Mesothelial cell of epicardium (in vitro differentiated cells): ENCODE measurements around the gene CCDC148. TPM values are rescaled to one million over a fixed set of nuclear protein-coding genes. Genes with fewer than 3 reads are reported as not detected.

ENCODE experiments used
- DNase-seq, 2 experiments: peaks; one replicate each; pipeline ENCODE4 v3.0.0; 2021; ENCODE audit warnings: low spot score in 2 of 2; ENCODE audit not compliant: unreplicated experiment in 2 of 2
- H3K27ac Mint-ChIP-seq: 2 replicates; pipeline ENCODE4 v1.8.0; 2021; ENCODE audit warnings: mixed read lengths
- H3K27me3 Mint-ChIP-seq: 2 replicates; pipeline ENCODE4 v1.8.0; 2021; ENCODE audit warnings: low read depth, mixed read lengths
- H3K36me3 Mint-ChIP-seq: 2 replicates; pipeline ENCODE4 v1.8.0; 2021; ENCODE audit warnings: mixed read lengths
- H3K4me1 Mint-ChIP-seq: 2 replicates; pipeline ENCODE4 v1.8.0; 2021; ENCODE audit warnings: mixed read lengths
- H3K4me3 Mint-ChIP-seq: 2 replicates; pipeline ENCODE4 v1.8.0; 2021; ENCODE audit warnings: mild to moderate bottlenecking, moderate library complexity, mixed read lengths
- H3K9me3 Mint-ChIP-seq: 2 replicates; pipeline ENCODE4 v1.8.0; 2021; ENCODE audit warnings: mixed read lengths
- total RNA-seq: library from RNA; stranded (reverse); gene quantifications from 3 replicates; pipeline ENCODE4 v1.2.1, GENCODE V29; 2021
- TF ChIP-seq, protein P1 (sequence below): fragments of 200-600 bp; sonication (generic); IDR thresholded peaks from one replicate; pipeline ENCODE4 v1.5.0; 2021; ENCODE audit warnings: antibody characterized with exemption; ENCODE audit not compliant: unreplicated experiment

Gene CCDC148
- total RNA-seq, 1 donor from 2014 or later = 3.1 TPM

DNA sequence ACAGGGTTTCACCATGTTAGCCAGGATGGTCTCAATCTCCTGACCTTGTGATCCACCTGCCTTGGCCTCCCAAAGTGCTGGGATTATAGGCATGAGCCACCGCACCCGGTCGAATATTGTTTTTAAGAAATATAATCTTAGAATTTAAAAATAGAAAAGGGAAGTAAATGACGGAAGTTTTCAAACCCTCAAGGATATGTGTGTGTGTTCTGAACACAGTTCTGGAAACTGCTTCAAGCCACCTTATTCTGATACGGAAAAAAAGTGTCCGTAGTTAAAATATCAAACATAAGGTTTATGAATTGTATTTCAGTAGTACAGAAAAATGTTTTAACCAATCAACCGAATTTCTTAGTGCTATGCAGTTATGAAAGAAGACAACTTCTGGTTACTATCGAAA lies 239.0 kb downstream of the CCDC148 start:
- Mint-ChIP-seq H3K4me3 (no peak overlapping the region), H3K4me1 (peaks cover 11% of the 10 kb centered on the region), H3K36me3 (peaks cover 2% of the 10 kb centered on the region), H3K27ac (no peak overlapping the region), H3K9me3 (peaks cover 15% of the 10 kb centered on the region), H3K27me3 (no peaks in the 10 kb centered on the region)
- TF ChIP-seq, protein P1, sequence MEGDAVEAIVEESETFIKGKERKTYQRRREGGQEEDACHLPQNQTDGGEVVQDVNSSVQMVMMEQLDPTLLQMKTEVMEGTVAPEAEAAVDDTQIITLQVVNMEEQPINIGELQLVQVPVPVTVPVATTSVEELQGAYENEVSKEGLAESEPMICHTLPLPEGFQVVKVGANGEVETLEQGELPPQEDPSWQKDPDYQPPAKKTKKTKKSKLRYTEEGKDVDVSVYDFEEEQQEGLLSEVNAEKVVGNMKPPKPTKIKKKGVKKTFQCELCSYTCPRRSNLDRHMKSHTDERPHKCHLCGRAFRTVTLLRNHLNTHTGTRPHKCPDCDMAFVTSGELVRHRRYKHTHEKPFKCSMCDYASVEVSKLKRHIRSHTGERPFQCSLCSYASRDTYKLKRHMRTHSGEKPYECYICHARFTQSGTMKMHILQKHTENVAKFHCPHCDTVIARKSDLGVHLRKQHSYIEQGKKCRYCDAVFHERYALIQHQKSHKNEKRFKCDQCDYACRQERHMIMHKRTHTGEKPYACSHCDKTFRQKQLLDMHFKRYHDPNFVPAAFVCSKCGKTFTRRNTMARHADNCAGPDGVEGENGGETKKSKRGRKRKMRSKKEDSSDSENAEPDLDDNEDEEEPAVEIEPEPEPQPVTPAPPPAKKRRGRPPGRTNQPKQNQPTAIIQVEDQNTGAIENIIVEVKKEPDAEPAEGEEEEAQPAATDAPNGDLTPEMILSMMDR = no peak
- DNase-seq = no peak

DNA sequence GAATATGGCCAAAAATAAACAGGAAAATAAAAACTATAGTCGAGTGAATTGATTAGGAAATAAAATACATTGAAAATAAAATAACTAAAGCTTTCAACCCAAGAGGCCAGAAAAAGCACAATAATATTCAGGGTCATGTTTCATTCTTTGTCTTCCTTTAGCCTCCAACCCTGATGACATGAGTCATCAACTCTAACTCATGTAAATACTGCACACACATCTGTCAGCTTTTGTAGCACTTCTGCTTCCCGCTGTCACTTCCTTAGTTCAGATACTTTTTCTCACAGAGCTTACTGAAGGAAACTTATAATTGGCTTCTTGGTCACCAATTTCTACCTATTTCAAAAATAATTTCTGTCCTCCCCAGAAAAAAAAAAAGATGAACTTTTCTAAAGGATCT lies 242.1 kb downstream of the CCDC148 start:
- Mint-ChIP-seq H3K27me3 (no peaks in the 10 kb centered on the region), H3K9me3 (peaks cover 13% of the 10 kb centered on the region), H3K27ac (no peak overlapping the region), H3K4me3 (no peak overlapping the region), H3K36me3 (no peaks in the 10 kb centered on the region), H3K4me1 (peaks cover 3% of the 10 kb centered on the region)
- TF ChIP-seq, protein P1 = no peak
- DNase-seq = no peak

DNA sequence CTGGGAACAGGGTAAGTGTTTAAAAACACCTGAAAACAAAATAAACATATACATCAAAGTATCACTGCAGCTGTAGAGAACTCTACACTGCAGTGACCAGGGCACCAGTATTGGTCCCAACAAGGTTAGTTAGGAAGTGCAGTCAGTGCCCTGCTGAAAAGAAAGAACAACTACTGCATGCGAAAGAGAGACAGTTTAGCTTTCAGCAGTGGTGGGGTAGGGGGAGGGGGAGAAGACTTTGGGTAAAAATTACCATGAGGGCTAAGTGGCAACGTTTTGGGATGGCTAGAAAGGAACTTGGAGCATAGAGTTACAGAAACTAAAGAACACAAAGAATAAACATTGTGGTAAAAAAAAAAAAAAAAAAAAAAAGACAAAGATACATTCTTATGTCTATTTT lies 242.8 kb downstream of the CCDC148 start:
- Mint-ChIP-seq H3K36me3 (no peaks in the 10 kb centered on the region), H3K4me1 (peaks cover 3% of the 10 kb centered on the region), H3K27me3 (no peaks in the 10 kb centered on the region), H3K27ac (no peak overlapping the region), H3K9me3 (peaks cover 7% of the 10 kb centered on the region), H3K4me3 (no peak overlapping the region)
- no peak for DNase-seq
- TF ChIP-seq, protein P1 = no peak

DNA sequence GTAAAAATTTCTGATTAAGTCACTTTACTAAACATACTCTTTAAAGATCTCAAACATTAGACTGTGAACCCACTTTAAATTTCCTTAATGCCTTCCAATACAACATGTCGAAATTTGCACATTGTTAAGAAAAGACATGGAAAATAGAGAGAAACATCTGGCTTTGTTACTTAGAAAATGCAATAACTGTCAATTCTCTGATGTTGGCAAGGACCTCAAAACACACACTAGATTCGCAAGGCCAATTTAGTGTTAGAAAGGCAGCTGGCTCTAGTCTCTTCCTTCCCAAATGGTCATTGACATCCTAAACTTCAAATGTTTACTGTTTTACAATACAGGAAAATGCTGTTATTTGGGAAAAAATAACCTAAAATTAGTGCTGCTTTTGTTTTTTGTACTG lies 244.3 kb downstream of the CCDC148 start:
- H3K36me3 Mint-ChIP-seq = no peaks in the 10 kb centered on the region
- TF ChIP-seq, protein P1 = no peak
- no peak for DNase-seq
- no peak overlapping the region for H3K27ac Mint-ChIP-seq
- H3K4me3 Mint-ChIP-seq = no peak overlapping the region
- no peaks in the 10 kb centered on the region for H3K27me3 Mint-ChIP-seq
- H3K9me3 Mint-ChIP-seq = peaks cover 4% of the 10 kb centered on the region
- peaks cover 3% of the 10 kb centered on the region for H3K4me1 Mint-ChIP-seq

DNA sequence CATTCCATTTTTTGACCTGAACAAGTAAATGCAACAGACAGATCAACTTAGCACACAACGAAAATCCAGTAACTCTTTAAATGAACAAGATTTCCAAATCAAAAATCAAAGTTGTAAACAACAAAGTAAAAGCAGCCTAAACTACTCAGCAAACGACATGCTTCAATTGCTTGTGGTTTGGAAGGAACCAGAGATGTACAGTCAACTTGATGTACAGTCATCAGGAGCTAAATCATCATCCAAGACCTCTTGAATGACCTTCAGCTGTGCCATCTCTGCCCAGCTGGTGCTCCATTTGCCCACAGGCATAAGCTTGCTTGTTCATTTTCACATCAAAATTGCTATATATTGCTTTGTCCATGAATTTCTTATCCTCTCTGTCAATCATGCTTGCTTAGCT lies 245.1 kb downstream of the CCDC148 start:
- H3K27ac Mint-ChIP-seq = no peak overlapping the region
- DNase-seq = no peak
- no peaks in the 10 kb centered on the region for H3K27me3 Mint-ChIP-seq
- no peaks in the 10 kb centered on the region for H3K36me3 Mint-ChIP-seq
- H3K4me3 Mint-ChIP-seq = no peak overlapping the region
- peaks cover 4% of the 10 kb centered on the region for H3K9me3 Mint-ChIP-seq
- peaks cover 3% of the 10 kb centered on the region for H3K4me1 Mint-ChIP-seq
- TF ChIP-seq, protein P1 = no peak

DNA sequence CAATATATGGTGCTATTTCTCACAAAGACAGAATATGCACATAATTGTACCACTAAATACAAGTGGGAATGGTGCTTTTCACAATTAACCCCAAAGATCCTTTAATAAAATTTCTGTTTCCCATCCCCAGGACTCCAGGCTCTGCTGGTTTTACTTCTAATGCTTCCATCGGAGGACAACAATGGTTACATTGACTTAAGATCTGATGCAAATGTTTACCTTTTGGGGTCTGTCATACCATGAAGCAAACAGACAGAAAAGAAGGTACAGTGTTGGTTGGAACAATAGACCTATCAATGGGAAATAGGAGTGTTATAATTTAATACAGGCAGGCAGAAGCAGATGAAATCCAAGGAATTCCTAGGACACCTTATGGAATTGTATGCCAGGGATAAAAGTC lies 249.2 kb downstream of the CCDC148 start:
- no peaks in the 10 kb centered on the region for H3K36me3 Mint-ChIP-seq
- no peaks in the 10 kb centered on the region for H3K27me3 Mint-ChIP-seq

More for the DNA sequence above, 249.2 kb downstream of the CCDC148 start:
- peaks cover 14% of the 10 kb centered on the region for H3K4me1 Mint-ChIP-seq
- H3K9me3 Mint-ChIP-seq = peaks cover 4% of the 10 kb centered on the region
- H3K27ac Mint-ChIP-seq = no peak overlapping the region
- TF ChIP-seq, protein P1 = no peak
- H3K4me3 Mint-ChIP-seq = no peak overlapping the region
- DNase-seq = no peak
